Measurements from ENCODE around the gene FZR1. TPM values are rescaled to one million over a fixed set of nuclear protein-coding genes. Genes with fewer than 3 reads are reported as not detected.

The FZR1 gene
- 34.8 and 41.0 TPM in 2 replicates for total RNA-seq

GRCh38 chr19:3505598-3506383, at the start of gene FZR1:
FZR1 (plus strand) TSS chr19:3506311; CDS start chr19:3522990, 16,679 bp downstream.

GRCh38 chr19:3480383-3481091, 25.6 kb upstream of the FZR1 start, which contains the start of gene SMIM24:
SMIM24 (minus strand) TSS chr19:3480525; CDS start chr19:3480463, 62 bp downstream.

GRCh38 chr19:3483226-3483628, 22.9 kb upstream of the FZR1 start, which contains the start of gene SMIM44:
SMIM44 (minus strand) TSS chr19:3483441; CDS start chr19:3483403, 38 bp downstream.

GRCh38 chr19:3500429-3501101, 5.5 kb upstream of the FZR1 start, which contains the start of gene DOHH:
DOHH (minus strand) TSS chr19:3500674; CDS start chr19:3496814, 3,860 bp downstream.

GRCh38 chr19:3538965-3539755, 33.0 kb downstream of the FZR1 start, which contains the start of gene TEKTIP1:
TEKTIP1 (plus strand) TSS chr19:3539174; CDS start chr19:3539178, 4 bp downstream.

GRCh38 chr19:3557461-3558248, 51.5 kb downstream of the FZR1 start, which contains the start of gene MFSD12:
MFSD12 (minus strand) TSS chr19:3557586; CDS start chr19:3557403, 183 bp downstream.

GRCh38 chr19:3572855-3573161, 66.7 kb downstream of the FZR1 start, which contains the start of gene HMG20B:
HMG20B (plus strand) TSS chr19:3572944; CDS start chr19:3573310, 366 bp downstream.

GRCh38 chr19:3585301-3586126, 79.4 kb downstream of the FZR1 start, which contains the start of gene GIPC3:
GIPC3 (plus strand) TSS chr19:3585478; CDS start chr19:3585598, 120 bp downstream.

Other genes starting within 250 kb of the FZR1 start
- gene NFIC, start 139.7 kb upstream of the FZR1 start, total RNA-seq, result 40.7 and 70.5 TPM in 2 replicates
- gene SMIM24, start 25.8 kb upstream of the FZR1 start, total RNA-seq, result not detected in 2 replicates
- not detected in 2 replicates for gene SMIM44, start 22.9 kb upstream of the FZR1 start, total RNA-seq
- gene DOHH, start 5.6 kb upstream of the FZR1 start, total RNA-seq, result 7.7 and 7.9 TPM in 2 replicates
- gene TEKTIP1, start 32.9 kb downstream of the FZR1 start, total RNA-seq, result not detected in 2 replicates
- 57.7 and 87.0 TPM in 2 replicates for gene MFSD12, start 51.3 kb downstream of the FZR1 start, total RNA-seq
- gene HMG20B, start 66.6 kb downstream of the FZR1 start, total RNA-seq, result 67.4 and 88.1 TPM in 2 replicates
- 0.09 TPM in 1 of 2 replicates, not detected in the other for gene GIPC3, start 79.2 kb downstream of the FZR1 start, total RNA-seq
- gene TBXA2R, start 100.6 kb downstream of the FZR1 start, total RNA-seq, result 1.1 and 1.5 TPM in 2 replicates
- 23.8 and 30.3 TPM in 2 replicates for gene CACTIN, start 120.5 kb downstream of the FZR1 start, total RNA-seq
- gene PIP5K1C, start 194.2 kb downstream of the FZR1 start, total RNA-seq, result 20.3 and 33.6 TPM in 2 replicates
- under 0.01 TPM in 1 of 2 replicates, not detected in the other for gene TJP3, start 202.1 kb downstream of the FZR1 start, total RNA-seq

Data from bronchial smooth muscle cell (primary cell).